CD8-positive, alpha-beta memory T cell (primary cell): ENCODE measurements around the gene TEX22. TPM values are rescaled to one million over a fixed set of nuclear protein-coding genes. Genes with fewer than 3 reads are reported as not detected.

Experiments
- CTCF ChIA-PET: fragments of 350-600 bp; sonication (Branson Sonifier 250); formaldehyde crosslinking; loops from one replicate; lab custom pipeline; 2021; ENCODE audit warnings: antibody characterized with exemption; lab: Charles Lee
- POLR2A ChIA-PET: fragments of 350-600 bp; sonication (Branson Sonifier 250); formaldehyde crosslinking; loops from one replicate; lab custom pipeline; 2021; ENCODE audit warnings: antibody characterized with exemption; lab: Charles Lee
- DNase-seq, 5 donors: peaks; one replicate each; pipeline versions ENCODE4 v3.0.0 to v3.0.0-alpha.2; 2020 to 2022; ENCODE audit warnings: mixed read lengths in 1 of 5
- H3K27ac ChIP-seq: one replicate; pipeline ENCODE4 v1.7.0; 2013; ENCODE audit warnings: low read depth, mild to moderate bottlenecking, low read length, moderate library complexity
- H3K27me3 ChIP-seq: 2 replicates; pipeline ENCODE4 v1.7.0; 2013; ENCODE audit warnings: low read length, mild to moderate bottlenecking; ENCODE audit not compliant: insufficient read depth, poor library complexity, severe bottlenecking
- H3K36me3 ChIP-seq: 2 replicates; pipeline ENCODE4 v1.7.0; 2013; ENCODE audit warnings: mild to moderate bottlenecking, low read length, moderate library complexity; ENCODE audit not compliant: insufficient read depth
- H3K4me1 ChIP-seq: 2 replicates; pipeline ENCODE4 v1.7.0; 2013; ENCODE audit warnings: mild to moderate bottlenecking, low read length, moderate library complexity; ENCODE audit not compliant: insufficient read depth
- H3K4me3 ChIP-seq: 2 replicates; pipeline ENCODE4 v1.7.0; 2013; ENCODE audit warnings: mild to moderate bottlenecking, low read length
- H3K9me3 ChIP-seq: 2 replicates; pipeline ENCODE4 v1.7.0; 2013; ENCODE audit warnings: mild to moderate bottlenecking, low read length
- H3K27ac Mint-ChIP-seq, 8 donors: one replicate each; pipeline ENCODE4 v1.8.0; 2020 to 2021; ENCODE audit warnings: mixed read lengths in 8 of 8, mild to moderate bottlenecking in 6 of 8, inconsistent platforms in 3 of 8, moderate library complexity in 3 of 8
- H3K27me3 Mint-ChIP-seq, 2 donors: one replicate each; pipeline ENCODE4 v1.8.0; 2020 to 2021; ENCODE audit warnings: mixed read lengths in 2 of 2, mild to moderate bottlenecking in 1 of 2, moderate library complexity in 1 of 2
- H3K36me3 Mint-ChIP-seq, 3 donors: one replicate each; pipeline ENCODE4 v1.8.0; 2020 to 2021; ENCODE audit warnings: mixed read lengths in 3 of 3, inconsistent platforms in 1 of 3, mild to moderate bottlenecking in 1 of 3
- H3K4me1 Mint-ChIP-seq, 3 donors: one replicate each; pipeline ENCODE4 v1.8.0; 2020 to 2021; ENCODE audit warnings: mixed read lengths in 3 of 3, inconsistent platforms in 1 of 3, mild to moderate bottlenecking in 1 of 3
- H3K4me3 Mint-ChIP-seq, 7 donors: one replicate each; pipeline ENCODE4 v1.8.0; 2020 to 2021; ENCODE audit warnings: mixed read lengths in 7 of 7, mild to moderate bottlenecking in 6 of 7, moderate library complexity in 4 of 7, inconsistent platforms in 2 of 7
- H3K9me3 Mint-ChIP-seq, 5 donors: one replicate each; pipeline ENCODE4 v1.8.0; 2020 to 2022; ENCODE audit warnings: mixed read lengths in 5 of 5, mild to moderate bottlenecking in 3 of 5, moderate library complexity in 2 of 5, inconsistent platforms in 1 of 5
- polyA plus RNA-seq: library from polyadenylated mRNA; unstranded; fragments of 300-500 nt; fragmentation: Illumina TruSeq; gene quantifications from one replicate; pipeline ENCODE4 v1.2.3, GENCODE V29; 2021
- total RNA-seq, 2 experiments: library from RNA; stranded (reverse); gene quantifications; one replicate each; pipeline ENCODE4 v1.2.3, GENCODE V29; 2021

TEX22 gene
- total and polyA plus RNA-seq, 3 experiments from 2014 or later = 0.08 to 2.9 (median 1.4) TPM

GRCh38 chr14:105394714-105395537, 3.4 kb upstream of the TEX22 start:
- H3K9me3 ChIP-seq = no peaks in the 10 kb centered on the region
- H3K4me1 ChIP-seq = peaks cover 18% of the 10 kb centered on the region
- Mint-ChIP-seq H3K27ac (no peak overlapping the region), H3K4me3 (no peak overlapping the region), H3K27me3 (no peaks in the 10 kb centered on the region), H3K9me3 (no peaks in the 10 kb centered on the region), H3K36me3 (peaks cover 0 to 5% (median 0%) of the 10 kb centered on the region in 3 donors), H3K4me1 (peaks cover 5 to 19% (median 9%) of the 10 kb centered on the region in 3 donors)
- CTCF ChIA-PET = interaction anchor here (1.1 kb wide), 1 partner anchor 95 kb away, joined by 3 read pairs; no protein-coding TSS in a partner anchor
- DNase-seq = peak in 1 of 5 donors; percentile 45
- H3K27ac ChIP-seq = no peak overlapping the region
- H3K36me3 ChIP-seq = peaks cover under 1% of the 10 kb centered on the region
- H3K27me3 ChIP-seq = no peaks in the 10 kb centered on the region
- H3K4me3 ChIP-seq = no peak overlapping the region
- POLR2A ChIA-PET = no interaction called here

GRCh38 chr14:105395538-105395854, 2.8 kb upstream of the TEX22 start:
- H3K36me3 Mint-ChIP-seq = peaks cover 3 to 9% (median 4%) of the 10 kb centered on the region in 3 donors
- Histone ChIP-seq H3K9me3 (no peaks in the 10 kb centered on the region), H3K4me1 (peaks cover 18% of the 10 kb centered on the region), H3K27me3 (no peaks in the 10 kb centered on the region), H3K4me3 (no peak overlapping the region), H3K27ac (no peak overlapping the region), H3K36me3 (peaks cover 6% of the 10 kb centered on the region)
- DNase-seq = peak in 1 of 5 donors; percentile 28
- ChIA-PET POLR2A (no interaction called here), CTCF (no interaction called here)
- H3K27ac Mint-ChIP-seq = no peak overlapping the region
- H3K4me1 Mint-ChIP-seq = peaks cover 5 to 23% (median 9%) of the 10 kb centered on the region in 3 donors
- no peaks in the 10 kb centered on the region for H3K27me3 Mint-ChIP-seq
- H3K4me3 Mint-ChIP-seq = no peak overlapping the region
- H3K9me3 Mint-ChIP-seq = peaks cover 0 to 3% (median 0%) of the 10 kb centered on the region in 5 donors

GRCh38 chr14:105397350-105397931, 897 bp upstream of the TEX22 start:
- Histone ChIP-seq H3K4me1 (peaks cover 18% of the 10 kb centered on the region), H3K4me3 (peak overlapping the region; percentile 70), H3K9me3 (no peaks in the 10 kb centered on the region), H3K27me3 (no peaks in the 10 kb centered on the region), H3K27ac (peak overlapping the region; percentile 78), H3K36me3 (peaks cover 10% of the 10 kb centered on the region)
- Mint-ChIP-seq H3K4me1 (peaks cover 5 to 23% (median 9%) of the 10 kb centered on the region in 3 donors), H3K27ac (peak overlapping the region in 7 of 8 donors; percentile 60 to 88 (median 78)), H3K9me3 (peaks cover 0 to 14% (median 8%) of the 10 kb centered on the region in 5 donors), H3K27me3 (no peaks in the 10 kb centered on the region), H3K4me3 (peak overlapping the region; percentile 77 to 92 (median 80)), H3K36me3 (peaks cover 7 to 20% (median 15%) of the 10 kb centered on the region in 3 donors)
- ChIA-PET CTCF (interaction anchor here (1.0 to 4.4 kb wide), 3 partner anchors 9 to 92 kb away, joined by 3 to 18 read pairs (median 9); no protein-coding TSS in a partner anchor), POLR2A (no interaction called here)
- DNase-seq = no peak

GRCh38 chr14:105398726-105399465, 558 bp downstream of the TEX22 start:
- POLR2A ChIA-PET = interaction anchor here (1.0 kb wide), 1 partner anchor 13 kb away, joined by 3 read pairs; no protein-coding TSS in a partner anchor
- Histone ChIP-seq H3K27ac (peak overlapping the region; percentile 78), H3K4me1 (peaks cover 20% of the 10 kb centered on the region), H3K36me3 (peaks cover 10% of the 10 kb centered on the region), H3K4me3 (peak overlapping the region; percentile 70), H3K9me3 (no peaks in the 10 kb centered on the region), H3K27me3 (no peaks in the 10 kb centered on the region)
- H3K4me1 Mint-ChIP-seq = peaks cover 5 to 23% (median 10%) of the 10 kb centered on the region in 3 donors
- H3K9me3 Mint-ChIP-seq = peaks cover 0 to 17% (median 12%) of the 10 kb centered on the region in 5 donors
- DNase-seq = peak in 2 of 5 donors; percentile 21 to 68
- peak overlapping the region in 5 of 8 donors; percentile 68 to 93 (median 73) for H3K27ac Mint-ChIP-seq
- peak overlapping the region; percentile 77 to 94 (median 84) for H3K4me3 Mint-ChIP-seq
- peaks cover 7 to 20% (median 15%) of the 10 kb centered on the region in 3 donors for H3K36me3 Mint-ChIP-seq
- H3K27me3 Mint-ChIP-seq = no peaks in the 10 kb centered on the region
- CTCF ChIA-PET = interaction anchor here (0.8 to 4.4 kb wide), 3 partner anchors 26 to 91 kb away, joined by 4 to 18 read pairs (median 4); no protein-coding TSS in a partner anchor

- Mint-ChIP-seq H3K27me3 (no peaks in the 10 kb centered on the region), H3K36me3 (peaks cover 7 to 20% (median 15%) of the 10 kb centered on the region in 3 donors), H3K9me3 (peaks cover 0 to 17% (median 12%) of the 10 kb centered on the region in 5 donors), H3K27ac (peak overlapping the region in 2 of 8 donors; percentile 73 to 74), H3K4me3 (peak overlapping the region; percentile 69 to 85 (median 83)), H3K4me1 (peaks cover 5 to 23% (median 10%) of the 10 kb centered on the region in 3 donors)
- Histone ChIP-seq H3K4me3 (no peak overlapping the region), H3K27me3 (no peaks in the 10 kb centered on the region), H3K4me1 (peaks cover 25% of the 10 kb centered on the region), H3K27ac (no peak overlapping the region), H3K9me3 (no peaks in the 10 kb centered on the region), H3K36me3 (peaks cover 10% of the 10 kb centered on the region)
- CTCF ChIA-PET = interaction anchor here (0.8 to 4.4 kb wide), 3 partner anchors 27 to 90 kb away, joined by 4 to 18 read pairs (median 4); no protein-coding TSS in a partner anchor
- no peak for DNase-seq
- POLR2A ChIA-PET = no interaction called here
Observed at GRCh38 chr14:105399466-105399775, 1.1 kb downstream of the TEX22 start.

- no peaks in the 10 kb centered on the region for H3K27me3 ChIP-seq
- DNase-seq = no peak
- H3K27me3 Mint-ChIP-seq = no peaks in the 10 kb centered on the region
- H3K36me3 Mint-ChIP-seq = peaks cover 7 to 18% (median 15%) of the 10 kb centered on the region in 3 donors
- H3K9me3 ChIP-seq = no peaks in the 10 kb centered on the region
- peaks cover 28% of the 10 kb centered on the region for H3K4me1 ChIP-seq
- H3K4me1 Mint-ChIP-seq = peaks cover 5 to 23% (median 10%) of the 10 kb centered on the region in 3 donors
- H3K4me3 Mint-ChIP-seq = peak overlapping the region in 6 of 7 donors; percentile 37 to 85 (median 82)
- peaks cover 10% of the 10 kb centered on the region for H3K36me3 ChIP-seq
- peaks cover 0 to 20% (median 12%) of the 10 kb centered on the region in 5 donors for H3K9me3 Mint-ChIP-seq
- H3K4me3 ChIP-seq = no peak overlapping the region
- peak overlapping the region in 2 of 8 donors; percentile 12 to 73 for H3K27ac Mint-ChIP-seq
- no peak overlapping the region for H3K27ac ChIP-seq
- CTCF ChIA-PET = interaction anchor here (1.8 to 4.4 kb wide), 2 partner anchors 28 to 80 kb away, joined by 4 to 18 read pairs; no protein-coding TSS in a partner anchor
- POLR2A ChIA-PET = no interaction called here
Observed at GRCh38 chr14:105400016-105400415, 1.7 kb downstream of the TEX22 start.

- Mint-ChIP-seq H3K36me3 (peaks cover 7 to 18% (median 15%) of the 10 kb centered on the region in 3 donors), H3K4me3 (no peak overlapping the region), H3K9me3 (peaks cover 0 to 25% (median 12%) of the 10 kb centered on the region in 5 donors), H3K27ac (peak overlapping the region in 1 of 8 donors; percentile 73), H3K27me3 (no peaks in the 10 kb centered on the region), H3K4me1 (peaks cover 5 to 23% (median 10%) of the 10 kb centered on the region in 3 donors)
- Histone ChIP-seq H3K9me3 (no peaks in the 10 kb centered on the region), H3K27ac (no peak overlapping the region), H3K4me3 (no peak overlapping the region), H3K36me3 (peaks cover 10% of the 10 kb centered on the region), H3K4me1 (peaks cover 28% of the 10 kb centered on the region), H3K27me3 (no peaks in the 10 kb centered on the region)
- no peak for DNase-seq
- POLR2A ChIA-PET = no interaction called here
- CTCF ChIA-PET = no interaction called here
Observed at GRCh38 chr14:105401699-105402098, 3.4 kb downstream of the TEX22 start.
